ENCODE results near the gene PCDHGC3. TPM values are rescaled to one million over a fixed set of nuclear protein-coding genes. Genes with fewer than 3 reads are reported as not detected.

PCDHGC3 gene
- total and polyA plus RNA-seq, 2 of the 8 experiments (the other 6 are each of a cell fraction or from before 2014, with no cell fraction given), result 4.7 to 18.6 TPM

DNA sequence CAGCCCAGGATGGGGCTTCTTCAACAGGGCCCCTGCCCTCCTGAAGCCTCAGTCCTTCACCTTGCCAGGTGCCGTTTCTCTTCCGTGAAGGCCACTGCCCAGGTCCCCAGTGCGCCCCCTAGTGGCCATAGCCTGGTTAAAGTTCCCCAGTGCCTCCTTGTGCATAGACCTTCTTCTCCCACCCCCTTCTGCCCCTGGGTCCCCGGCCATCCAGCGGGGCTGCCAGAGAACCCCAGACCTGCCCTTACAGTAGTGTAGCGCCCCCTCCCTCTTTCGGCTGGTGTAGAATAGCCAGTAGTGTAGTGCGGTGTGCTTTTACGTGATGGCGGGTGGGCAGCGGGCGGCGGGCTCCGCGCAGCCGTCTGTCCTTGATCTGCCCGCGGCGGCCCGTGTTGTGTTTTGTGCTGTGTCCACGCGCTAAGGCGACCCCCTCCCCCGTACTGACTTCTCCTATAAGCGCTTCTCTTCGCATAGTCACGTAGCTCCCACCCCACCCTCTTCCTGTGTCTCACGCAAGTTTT lies 36.7 kb downstream of the PCDHGC3 start (continued):
- TF ChIP-seq, protein P1, sequence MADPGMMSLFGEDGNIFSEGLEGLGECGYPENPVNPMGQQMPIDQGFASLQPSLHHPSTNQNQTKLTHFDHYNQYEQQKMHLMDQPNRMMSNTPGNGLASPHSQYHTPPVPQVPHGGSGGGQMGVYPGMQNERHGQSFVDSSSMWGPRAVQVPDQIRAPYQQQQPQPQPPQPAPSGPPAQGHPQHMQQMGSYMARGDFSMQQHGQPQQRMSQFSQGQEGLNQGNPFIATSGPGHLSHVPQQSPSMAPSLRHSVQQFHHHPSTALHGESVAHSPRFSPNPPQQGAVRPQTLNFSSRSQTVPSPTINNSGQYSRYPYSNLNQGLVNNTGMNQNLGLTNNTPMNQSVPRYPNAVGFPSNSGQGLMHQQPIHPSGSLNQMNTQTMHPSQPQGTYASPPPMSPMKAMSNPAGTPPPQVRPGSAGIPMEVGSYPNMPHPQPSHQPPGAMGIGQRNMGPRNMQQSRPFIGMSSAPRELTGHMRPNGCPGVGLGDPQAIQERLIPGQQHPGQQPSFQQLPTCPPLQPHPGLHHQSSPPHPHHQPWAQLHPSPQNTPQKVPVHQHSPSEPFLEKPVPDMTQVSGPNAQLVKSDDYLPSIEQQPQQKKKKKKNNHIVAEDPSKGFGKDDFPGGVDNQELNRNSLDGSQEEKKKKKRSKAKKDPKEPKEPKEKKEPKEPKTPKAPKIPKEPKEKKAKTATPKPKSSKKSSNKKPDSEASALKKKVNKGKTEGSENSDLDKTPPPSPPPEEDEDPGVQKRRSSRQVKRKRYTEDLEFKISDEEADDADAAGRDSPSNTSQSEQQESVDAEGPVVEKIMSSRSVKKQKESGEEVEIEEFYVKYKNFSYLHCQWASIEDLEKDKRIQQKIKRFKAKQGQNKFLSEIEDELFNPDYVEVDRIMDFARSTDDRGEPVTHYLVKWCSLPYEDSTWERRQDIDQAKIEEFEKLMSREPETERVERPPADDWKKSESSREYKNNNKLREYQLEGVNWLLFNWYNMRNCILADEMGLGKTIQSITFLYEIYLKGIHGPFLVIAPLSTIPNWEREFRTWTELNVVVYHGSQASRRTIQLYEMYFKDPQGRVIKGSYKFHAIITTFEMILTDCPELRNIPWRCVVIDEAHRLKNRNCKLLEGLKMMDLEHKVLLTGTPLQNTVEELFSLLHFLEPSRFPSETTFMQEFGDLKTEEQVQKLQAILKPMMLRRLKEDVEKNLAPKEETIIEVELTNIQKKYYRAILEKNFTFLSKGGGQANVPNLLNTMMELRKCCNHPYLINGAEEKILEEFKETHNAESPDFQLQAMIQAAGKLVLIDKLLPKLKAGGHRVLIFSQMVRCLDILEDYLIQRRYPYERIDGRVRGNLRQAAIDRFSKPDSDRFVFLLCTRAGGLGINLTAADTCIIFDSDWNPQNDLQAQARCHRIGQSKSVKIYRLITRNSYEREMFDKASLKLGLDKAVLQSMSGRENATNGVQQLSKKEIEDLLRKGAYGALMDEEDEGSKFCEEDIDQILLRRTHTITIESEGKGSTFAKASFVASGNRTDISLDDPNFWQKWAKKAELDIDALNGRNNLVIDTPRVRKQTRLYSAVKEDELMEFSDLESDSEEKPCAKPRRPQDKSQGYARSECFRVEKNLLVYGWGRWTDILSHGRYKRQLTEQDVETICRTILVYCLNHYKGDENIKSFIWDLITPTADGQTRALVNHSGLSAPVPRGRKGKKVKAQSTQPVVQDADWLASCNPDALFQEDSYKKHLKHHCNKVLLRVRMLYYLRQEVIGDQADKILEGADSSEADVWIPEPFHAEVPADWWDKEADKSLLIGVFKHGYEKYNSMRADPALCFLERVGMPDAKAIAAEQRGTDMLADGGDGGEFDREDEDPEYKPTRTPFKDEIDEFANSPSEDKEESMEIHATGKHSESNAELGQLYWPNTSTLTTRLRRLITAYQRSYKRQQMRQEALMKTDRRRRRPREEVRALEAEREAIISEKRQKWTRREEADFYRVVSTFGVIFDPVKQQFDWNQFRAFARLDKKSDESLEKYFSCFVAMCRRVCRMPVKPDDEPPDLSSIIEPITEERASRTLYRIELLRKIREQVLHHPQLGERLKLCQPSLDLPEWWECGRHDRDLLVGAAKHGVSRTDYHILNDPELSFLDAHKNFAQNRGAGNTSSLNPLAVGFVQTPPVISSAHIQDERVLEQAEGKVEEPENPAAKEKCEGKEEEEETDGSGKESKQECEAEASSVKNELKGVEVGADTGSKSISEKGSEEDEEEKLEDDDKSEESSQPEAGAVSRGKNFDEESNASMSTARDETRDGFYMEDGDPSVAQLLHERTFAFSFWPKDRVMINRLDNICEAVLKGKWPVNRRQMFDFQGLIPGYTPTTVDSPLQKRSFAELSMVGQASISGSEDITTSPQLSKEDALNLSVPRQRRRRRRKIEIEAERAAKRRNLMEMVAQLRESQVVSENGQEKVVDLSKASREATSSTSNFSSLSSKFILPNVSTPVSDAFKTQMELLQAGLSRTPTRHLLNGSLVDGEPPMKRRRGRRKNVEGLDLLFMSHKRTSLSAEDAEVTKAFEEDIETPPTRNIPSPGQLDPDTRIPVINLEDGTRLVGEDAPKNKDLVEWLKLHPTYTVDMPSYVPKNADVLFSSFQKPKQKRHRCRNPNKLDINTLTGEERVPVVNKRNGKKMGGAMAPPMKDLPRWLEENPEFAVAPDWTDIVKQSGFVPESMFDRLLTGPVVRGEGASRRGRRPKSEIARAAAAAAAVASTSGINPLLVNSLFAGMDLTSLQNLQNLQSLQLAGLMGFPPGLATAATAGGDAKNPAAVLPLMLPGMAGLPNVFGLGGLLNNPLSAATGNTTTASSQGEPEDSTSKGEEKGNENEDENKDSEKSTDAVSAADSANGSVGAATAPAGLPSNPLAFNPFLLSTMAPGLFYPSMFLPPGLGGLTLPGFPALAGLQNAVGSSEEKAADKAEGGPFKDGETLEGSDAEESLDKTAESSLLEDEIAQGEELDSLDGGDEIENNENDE (IDR thresholded peaks at IDR 0.05; ENCODE audit: insufficient replicate concordance, low read length), result no peak
- TF ChIP-seq JUND (IDR thresholded peaks at IDR 0.05; ENCODE audit: low read length) (peak; percentile 52; the same call in 1 of the 2 replicates), SIRT6 (IDR thresholded peaks at IDR 0.05; ENCODE audit: low read length) (no peak), BACH1 (IDR thresholded peaks at IDR 0.05; ENCODE audit: low read length) (peak; percentile 52; the same call in 1 of the 2 replicates), ASH2L (IDR thresholded peaks at IDR 0.05; ENCODE audit: low read length) (peak; percentile 13), CBX8 (IDR thresholded peaks at IDR 0.05; ENCODE audit: borderline replicate concordance, low read depth, low read length) (no peak), SIN3A (conservative IDR thresholded peaks at IDR 0.05 in 1 of 2, IDR thresholded peaks at IDR 0.05 in 1 of 2; ENCODE audit: low read depth in 1 of 2, low read length in 2 of 2) (peak in 1 of 2 experiments; percentile 60; a peak in 2 of 4 replicates), BRCA1 (IDR thresholded peaks at IDR 0.05; ENCODE audit: low read depth, low read length) (0 out of 2 replicates have a peak, but pooled peaks have one; percentile 5), CBX5 (IDR thresholded peaks at IDR 0.05; ENCODE audit: low read depth, low read length) (no peak), BCL11A (IDR thresholded peaks at IDR 0.05; ENCODE audit: low read depth in 2 of 2, low read length in 2 of 2) (no peak), POLR2AphosphoS5 (IDR thresholded peaks at IDR 0.05; ENCODE audit: low read depth, low read length) (peak; percentile 35; the same call in 1 of the 2 replicates)
